Fibroblast of gingiva (primary cell): Measurements from ENCODE around the gene PCK2.

Source experiments
- DNase-seq: peaks from one replicate; pipeline ENCODE4 v3.0.0-alpha.2; 2011; ENCODE audit warnings: low read depth

Gene PCK2

DNA sequence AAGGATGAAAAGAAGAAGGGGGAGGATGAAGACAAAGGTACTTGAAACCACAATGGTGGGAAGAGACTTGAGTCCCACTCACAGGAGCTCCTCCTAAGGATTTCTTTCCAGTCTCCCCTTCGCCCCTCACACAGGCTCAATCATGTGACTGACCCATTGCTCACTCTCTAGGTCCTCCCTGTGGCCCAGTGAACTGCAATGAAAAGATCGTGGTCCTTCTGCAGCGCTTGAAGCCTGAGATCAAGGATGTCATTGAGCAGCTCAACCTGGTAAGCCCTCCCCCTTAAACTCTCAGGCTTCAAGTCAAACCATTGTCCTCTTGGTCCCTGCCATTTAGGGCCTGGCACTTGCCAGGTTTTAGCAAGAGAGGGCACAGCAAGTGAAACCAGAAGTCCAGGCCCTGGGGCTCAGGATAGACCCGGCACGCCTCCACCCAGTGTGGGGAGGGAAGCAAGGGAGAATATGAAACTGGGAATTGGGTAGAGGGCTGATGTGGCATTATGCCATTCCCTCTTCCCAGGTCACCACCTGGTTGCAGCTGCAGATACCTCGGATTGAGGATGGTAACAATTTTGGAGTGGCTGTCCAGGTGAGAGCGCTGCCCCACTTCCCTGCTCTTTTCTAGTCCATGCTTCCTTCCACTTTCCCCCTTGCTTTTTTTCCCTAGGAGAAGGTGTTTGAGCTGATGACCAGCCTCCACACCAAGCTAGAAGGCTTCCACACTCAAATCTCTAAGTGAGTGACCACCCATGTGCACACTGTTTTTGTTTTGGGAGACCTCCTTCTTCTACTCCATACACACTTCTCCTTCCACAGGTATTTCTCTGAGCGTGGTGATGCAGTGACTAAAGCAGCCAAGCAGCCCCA is 43.7 kb downstream of the PCK2 start:
- no peak for DNase-seq

DNA sequence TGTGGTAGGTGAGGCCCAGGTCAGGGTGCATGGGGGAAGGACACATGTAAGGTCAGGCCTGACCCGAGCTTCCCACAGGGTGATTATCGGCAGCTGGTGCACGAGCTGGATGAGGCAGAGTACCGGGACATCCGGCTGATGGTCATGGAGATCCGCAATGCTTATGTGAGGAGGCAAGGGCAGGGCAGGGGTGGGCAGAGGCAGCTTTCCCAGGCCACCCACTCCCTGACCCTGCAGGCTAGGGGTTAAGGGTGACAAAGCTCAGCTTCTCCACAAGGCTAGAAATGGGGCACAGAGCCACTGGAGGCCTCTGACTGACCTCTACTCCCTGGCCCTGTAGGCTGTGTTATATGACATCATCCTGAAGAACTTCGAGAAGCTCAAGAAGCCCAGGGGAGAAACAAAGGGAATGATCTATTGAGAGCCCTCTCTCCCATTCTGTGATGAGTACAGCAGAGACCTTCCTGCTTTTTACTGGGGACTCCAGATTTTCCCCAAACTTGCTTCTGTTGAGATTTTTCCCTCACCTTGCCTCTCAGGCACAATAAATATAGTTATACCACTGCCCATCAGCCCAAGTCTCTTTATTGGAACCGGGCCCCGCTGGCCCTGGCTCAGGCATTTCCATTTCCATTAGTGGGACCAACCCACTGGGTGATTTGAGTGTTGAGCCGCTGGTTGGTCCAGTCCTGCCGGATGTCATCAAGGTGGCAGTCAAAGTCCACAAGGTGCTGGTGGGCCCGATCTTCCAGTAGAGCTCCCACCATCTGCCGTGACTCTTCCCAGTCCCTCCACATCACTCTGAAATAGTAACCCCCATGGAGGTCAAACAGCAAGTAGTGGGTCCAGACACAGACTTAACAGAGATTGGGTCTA is 44.5 kb downstream of the PCK2 start:
- no peak for DNase-seq

DNA sequence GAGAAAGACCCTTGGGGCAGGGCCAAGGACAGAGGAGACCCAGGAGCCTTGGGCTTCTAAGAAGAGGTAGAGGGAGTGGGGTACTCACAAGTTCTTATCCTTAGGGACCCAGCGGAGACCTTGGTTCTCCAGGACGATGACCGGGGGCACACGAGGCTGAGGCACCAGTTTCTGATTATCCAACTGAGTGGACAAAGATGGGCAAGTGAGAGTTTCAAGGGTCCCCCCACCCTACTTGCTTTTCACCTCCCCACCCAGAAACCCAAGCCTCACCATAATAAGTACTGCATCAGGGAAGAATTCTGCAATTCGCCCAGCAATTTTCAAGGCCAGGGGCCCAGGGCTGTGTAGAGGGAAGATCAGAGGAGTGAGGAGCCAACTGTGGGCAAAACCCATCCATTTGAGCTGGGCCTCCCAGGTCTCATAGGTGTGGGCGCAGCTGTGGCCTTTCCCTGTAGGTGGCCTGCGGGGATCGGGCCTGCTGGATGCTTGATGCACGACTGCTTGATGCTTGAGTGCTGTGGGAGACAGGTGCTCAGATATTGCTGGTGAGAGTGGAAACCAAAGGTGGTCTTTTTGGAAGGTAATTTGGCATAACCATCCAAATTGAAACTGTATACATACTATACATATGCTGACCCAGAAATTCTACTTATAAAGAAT is 45.3 kb downstream of the PCK2 start:
- DNase-seq, result no peak

DNA sequence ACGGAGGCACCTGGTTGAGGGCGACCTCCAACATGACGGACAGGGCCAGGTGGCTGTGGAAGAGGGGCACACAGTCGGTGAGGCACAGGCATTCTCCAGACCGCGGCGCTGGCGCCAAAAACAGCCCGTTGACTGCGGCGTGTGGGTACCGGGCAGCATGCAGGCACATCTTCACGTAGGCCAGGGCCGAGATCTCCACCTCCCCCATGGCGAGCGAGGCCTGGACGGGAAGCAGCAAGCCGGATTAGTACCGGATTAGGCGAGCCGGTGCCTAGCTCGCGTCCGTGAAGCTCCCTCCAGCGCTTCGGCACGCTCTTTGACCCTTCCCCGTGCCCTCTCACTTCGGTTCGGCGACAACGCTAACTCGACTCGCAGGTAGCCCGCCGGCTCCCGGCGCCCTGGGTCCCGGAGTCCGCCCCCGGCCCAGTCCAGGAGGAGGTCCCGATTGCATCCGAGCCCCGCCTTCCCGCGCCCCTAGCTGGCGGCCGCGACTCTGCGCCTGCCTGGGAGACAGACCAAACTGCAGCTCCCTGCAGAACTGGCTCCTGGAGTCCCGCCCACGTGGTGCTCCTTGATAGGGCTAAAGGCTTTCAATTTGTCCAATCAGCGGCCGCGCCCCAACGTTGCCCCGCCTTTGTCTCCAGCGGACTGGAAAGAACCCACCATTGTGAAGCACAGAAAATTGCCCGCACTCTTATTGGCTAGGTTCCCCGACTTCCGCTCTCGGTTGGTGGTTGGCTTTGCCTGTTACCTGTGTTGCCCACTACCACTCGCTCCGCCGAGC is 47.2 kb downstream of the PCK2 start, which contains the start of gene EMC9:
TSS of gene EMC9 (minus strand) at position 495 of the 784 bp plus-strand sequence. CDS start at position 208, 287 bp downstream.
- peak; percentile 98 for DNase-seq

DNA sequence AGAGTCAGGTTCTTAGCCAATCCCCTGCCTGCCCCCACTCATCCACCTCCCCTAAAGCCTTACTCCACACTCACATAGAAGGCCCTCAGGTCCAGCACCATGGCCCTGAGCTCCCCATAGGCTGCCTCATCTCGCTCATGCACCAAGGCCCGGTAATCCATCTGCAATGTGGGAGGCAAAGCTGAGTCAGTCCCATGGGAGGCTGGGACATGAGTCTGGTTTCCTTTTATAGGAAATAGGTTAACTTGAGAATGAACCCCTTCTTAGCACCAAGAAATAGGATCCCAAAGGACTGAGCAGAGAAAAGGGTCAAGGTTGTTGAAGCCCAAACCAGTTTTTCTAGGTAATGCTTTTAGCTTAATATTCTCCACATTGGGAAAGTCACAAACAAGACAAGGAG is 49.4 kb downstream of the PCK2 start:
- DNase-seq, result peak; percentile 44

DNA sequence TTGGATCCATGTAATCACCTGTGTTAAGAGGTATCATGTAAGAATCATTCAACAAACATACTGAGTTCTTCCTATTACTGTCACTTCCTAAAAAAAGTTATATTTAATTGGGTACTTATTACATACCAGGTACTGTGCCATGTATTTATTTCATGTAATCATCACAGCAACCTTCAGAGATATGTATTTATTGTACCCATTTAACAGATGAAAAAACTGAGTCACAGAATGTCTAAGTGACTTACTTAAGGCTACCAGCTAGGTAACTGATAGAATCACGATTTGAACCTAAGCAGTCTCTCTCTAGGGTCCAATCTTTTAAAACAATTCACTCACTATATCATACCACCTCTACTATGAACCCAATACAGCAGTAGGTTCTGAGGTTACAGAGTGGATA is 50.3 kb downstream of the PCK2 start:
- DNase-seq, result no peak

DNA sequence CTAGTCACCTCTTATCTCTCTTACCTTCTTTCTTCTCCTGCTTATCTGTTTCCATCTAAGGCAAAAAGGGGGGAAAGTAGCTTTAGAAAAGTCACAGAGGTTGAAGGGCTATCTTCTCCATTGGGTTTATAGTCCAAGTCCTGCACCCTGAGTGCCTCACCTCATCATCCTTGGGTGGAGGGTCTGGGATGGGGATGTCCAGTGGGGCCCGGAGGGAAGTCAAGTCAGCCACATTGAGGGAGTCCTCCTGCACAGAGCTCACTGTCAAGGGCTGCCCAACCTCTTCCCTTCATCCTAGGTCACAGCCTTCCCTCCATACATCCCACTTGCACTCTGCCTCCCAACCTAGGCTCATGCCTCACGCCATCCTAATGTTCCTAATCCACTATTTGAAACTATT is 51.1 kb downstream of the PCK2 start:
- no peak for DNase-seq

DNA sequence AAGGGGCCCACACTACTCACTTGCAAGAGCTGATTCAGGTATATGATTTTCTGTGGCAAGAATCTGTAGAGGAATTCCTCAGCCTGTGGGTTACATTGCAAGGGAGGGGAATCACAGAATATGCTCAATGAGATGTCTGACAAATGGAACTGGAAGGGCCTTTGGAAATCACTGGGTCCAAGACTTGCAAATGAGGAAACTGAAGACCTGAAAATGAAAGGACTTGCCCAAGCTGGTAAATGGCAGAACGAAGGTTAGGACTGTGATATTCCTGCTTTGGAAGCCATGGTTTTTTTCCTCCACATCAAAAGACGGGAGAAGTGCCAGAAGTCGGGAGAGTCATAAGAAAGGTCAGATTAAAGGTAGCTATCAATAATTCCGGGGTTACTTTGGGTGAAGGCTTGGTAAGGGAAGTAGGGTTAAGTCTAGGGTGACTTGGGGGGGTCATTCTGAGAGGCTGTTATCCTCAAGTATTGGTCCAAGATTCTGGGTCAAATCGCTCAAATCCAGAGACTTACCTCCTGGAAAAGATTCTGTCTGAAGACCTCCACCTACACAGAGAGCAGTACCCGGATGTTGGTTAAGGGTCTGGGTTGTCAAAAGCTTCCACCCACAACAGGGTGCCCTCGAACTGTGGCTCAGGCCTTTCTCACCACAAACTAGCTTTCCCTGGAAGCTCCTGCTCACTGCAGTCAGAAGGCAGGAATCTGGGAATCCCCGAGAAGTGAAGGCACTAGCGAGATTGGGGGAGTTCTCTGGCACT is 51.8 kb downstream of the PCK2 start:
- DNase-seq, result no peak

DNA sequence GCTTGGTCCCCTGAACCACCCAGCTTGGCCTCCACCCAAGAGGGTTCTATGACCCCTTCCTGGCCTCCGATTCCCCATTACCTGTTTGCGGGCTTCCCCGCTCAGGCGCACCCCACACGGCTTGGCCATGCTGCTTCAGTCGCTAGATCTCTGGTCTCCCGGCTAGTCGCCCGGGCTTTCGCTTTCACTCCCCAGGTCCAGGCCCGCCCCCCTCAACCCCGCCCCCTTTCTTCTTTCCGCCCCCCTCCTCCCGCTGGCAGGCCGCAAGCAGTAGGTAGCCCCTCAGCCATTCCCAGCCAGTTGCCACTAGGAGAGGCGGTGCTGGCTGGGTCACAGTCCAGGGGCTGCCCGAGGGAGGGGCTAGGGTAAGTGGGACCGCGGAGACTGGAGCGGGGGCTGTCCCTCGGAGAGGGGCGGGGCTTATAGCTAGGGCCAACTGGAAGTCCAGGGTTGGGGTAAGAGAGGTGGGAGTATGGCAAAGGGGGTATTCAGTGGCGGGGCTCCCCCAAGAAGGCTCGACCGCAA is 52.4 kb downstream of the PCK2 start, which contains the start of gene PSME2:
TSS of gene PSME2 (minus strand) at position 158 of the 525 bp plus-strand sequence. CDS start at position 129, 29 bp downstream.
- DNase-seq, result peak; percentile 96

DNA sequence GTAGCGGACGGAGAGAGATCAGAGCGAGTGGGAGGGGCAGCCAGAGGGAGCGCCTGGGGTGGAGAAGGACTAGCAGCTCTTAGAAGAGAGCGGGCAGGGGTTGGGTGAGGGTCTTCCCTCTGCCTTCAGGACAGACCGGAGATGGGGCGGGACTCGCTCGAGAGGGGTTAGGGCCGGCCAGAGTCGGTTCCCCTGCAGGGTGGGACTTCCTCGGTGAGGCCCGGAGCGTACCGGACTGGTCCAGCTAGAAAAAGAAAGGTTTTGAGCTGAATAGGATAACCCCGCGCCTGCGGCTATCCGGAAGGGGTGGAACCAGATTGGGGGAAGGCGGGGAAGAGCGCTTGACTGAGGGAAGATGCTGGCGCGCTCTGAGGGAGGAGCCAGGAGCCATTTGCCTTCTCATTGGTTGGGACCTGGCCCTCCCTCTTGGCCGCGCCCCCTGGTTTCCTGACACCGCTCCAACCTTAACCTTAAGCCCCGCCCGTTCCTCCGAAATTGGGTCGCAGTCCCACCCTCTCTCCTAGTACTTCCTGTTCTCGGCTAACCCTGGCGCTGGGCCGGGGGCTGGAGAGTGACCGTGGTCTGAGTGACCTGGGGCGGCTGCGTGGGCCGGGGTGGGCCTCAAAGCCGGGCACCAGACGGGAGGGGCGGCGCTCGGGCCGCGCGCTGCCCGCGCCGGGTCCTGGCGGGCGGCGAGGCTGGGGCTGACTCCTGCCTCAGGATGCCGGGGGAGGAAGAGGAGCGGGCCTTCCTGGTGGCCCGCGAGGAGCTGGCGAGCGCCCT is 53.1 kb downstream of the PCK2 start, which contains the start of gene RNF31:
TSS of gene RNF31 (plus strand) at position 521 of the 783 bp plus-strand sequence. CDS start at position 722, 201 bp downstream.
- peak; percentile 99 for DNase-seq

DNA sequence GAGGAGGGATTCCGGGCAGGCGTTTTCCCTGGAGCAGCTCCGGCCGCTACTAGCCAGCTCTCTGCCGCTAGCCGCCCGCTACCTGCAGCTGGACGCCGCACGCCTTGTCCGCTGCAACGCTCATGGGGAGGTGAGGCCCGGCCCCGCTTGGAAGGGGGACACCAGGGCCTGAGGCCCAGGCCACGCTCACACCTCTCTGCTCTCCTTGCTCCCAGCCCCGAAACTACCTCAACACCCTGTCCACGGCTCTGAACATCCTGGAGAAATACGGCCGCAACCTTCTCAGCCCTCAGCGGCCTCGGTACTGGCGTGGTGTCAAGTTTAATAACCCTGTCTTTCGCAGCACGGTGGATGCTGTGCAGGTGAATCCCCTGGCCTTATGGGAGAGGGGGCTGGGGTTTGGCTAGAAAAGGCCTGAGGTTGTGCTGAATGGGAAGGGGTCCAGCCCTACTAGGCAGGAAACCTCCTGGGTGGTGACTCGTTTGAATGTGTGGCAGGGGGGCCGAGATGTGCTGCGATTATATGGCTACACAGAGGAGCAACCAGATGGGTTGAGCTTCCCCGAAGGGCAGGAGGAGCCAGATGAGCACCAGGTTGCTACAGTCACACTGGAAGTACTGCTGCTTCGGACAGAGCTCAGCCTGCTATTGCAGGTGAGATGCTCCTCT is 53.8 kb downstream of the PCK2 start:
- no peak for DNase-seq

DNA sequence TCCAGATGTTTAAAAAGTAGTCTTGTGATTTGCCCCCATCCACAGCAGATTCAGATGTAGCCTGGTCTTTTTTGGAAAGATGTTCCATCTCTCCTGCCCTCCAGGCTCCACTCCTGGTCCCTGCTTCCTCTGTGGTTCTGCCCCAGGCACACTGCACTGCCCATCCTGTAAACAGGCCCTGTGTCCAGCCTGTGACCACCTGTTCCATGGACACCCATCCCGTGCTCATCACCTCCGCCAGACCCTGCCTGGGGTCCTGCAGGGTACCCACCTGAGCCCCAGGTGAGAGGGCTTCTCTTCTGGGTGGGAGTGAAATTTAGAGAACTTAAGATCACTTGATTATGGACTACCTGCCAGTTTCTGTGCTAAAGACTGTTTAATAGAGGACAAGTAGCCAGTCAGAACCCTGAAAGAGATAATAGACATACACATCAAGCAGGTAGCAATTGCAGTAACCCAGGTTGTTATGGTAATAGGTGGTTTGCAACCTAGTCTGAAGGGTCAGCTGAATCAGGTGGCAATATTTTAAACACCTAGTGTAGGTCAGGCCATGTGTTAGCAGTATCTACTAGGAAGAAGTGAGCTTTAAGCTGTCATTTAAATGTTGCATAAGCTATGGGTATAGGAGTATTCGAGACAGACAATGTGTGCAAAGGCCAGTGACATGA is 55.3 kb downstream of the PCK2 start:
- DNase-seq, result no peak

DNA sequence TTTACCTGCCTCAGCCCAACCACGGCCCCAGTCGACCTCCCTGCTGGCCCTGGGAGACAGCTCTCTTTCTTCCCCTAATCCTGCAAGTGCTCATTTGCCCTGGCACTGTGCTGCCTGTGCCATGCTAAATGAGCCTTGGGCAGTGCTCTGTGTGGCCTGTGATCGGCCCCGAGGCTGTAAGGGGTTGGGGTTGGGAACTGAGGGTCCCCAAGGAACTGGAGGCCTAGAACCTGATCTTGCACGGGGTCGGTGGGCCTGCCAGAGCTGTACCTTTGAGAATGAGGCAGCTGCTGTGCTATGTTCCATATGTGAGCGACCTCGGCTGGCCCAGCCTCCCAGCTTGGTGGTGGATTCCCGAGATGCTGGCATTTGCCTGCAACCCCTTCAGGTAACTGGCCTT is 56.0 kb downstream of the PCK2 start:
- DNase-seq, result no peak

DNA sequence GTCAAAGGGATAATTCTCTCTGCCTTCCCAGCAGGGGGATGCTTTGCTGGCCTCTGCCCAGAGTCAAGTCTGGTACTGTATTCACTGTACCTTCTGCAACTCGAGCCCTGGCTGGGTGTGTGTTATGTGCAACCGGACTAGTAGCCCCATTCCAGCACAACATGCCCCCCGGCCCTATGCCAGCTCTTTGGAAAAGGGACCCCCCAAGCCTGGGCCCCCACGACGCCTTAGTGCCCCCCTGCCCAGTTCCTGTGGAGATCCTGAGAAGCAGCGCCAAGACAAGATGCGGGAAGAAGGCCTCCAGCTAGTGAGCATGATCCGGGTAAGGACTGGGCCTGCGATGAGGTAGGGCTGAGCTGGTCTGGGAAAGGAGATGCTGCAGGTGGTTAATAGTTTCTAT is 56.5 kb downstream of the PCK2 start:
- no peak for DNase-seq

DNA sequence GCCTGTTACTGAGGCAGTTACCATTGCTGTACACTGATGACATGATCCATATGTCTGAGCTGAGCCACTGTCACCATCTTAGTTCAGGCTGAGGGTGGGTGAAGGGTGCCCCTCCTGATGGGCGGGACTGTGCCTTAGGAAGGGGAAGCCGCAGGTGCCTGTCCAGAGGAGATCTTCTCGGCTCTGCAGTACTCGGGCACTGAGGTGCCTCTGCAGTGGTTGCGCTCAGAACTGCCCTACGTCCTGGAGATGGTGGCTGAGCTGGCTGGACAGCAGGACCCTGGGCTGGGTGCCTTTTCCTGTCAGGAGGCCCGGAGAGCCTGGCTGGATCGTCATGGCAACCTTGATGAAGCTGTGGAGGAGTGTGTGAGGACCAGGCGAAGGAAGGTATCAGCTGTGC is 56.9 kb downstream of the PCK2 start:
- DNase-seq, result no peak

DNA sequence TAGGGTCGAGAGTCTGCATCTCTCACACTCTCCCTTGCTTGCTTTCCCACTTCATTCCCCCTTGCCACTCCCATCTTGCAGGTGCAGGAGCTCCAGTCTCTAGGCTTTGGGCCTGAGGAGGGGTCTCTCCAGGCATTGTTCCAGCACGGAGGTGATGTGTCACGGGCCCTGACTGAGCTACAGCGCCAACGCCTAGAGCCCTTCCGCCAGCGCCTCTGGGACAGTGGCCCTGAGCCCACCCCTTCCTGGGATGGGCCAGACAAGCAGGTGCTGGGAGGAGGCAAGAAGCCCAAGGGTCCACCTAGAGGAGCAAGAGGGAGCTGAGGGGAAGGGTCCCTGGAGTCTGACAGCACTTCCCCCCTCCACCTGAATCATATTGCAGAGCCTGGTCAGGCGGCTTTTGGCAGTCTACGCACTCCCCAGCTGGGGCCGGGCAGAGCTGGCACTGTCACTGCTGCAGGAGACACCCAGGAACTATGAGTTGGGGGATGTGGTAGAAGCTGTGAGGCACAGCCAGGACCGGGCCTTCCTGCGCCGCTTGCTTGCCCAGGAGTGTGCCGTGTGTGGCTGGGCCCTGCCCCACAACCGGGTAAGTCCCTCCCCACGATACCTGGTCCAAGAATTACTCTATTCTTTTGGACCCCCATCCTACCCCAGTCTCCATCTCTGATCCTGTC is 57.4 kb downstream of the PCK2 start:
- no peak for DNase-seq
